Activated CD8-positive, alpha-beta T cell treated with anti-CD3 and anti-CD28 coated beads for 36 hours (primary cell): ENCODE data around the gene RFC2. TPM values are rescaled to one million over a fixed set of nuclear protein-coding genes. Genes with fewer than 3 reads are reported as not detected.

Experiments used
- ATAC-seq: fragments of 200-7000 bp; cut with Tn5 transposase; one replicate; pipeline ENCODE4 v1.10.0; 2021; ENCODE audit warnings: mild to moderate bottlenecking, moderate library complexity
- CTCF ChIA-PET: fragments of 350-600 bp; sonication (Branson Sonifier 250); formaldehyde crosslinking; loops from one replicate; lab custom pipeline; 2021; ENCODE audit warnings: antibody characterized with exemption; lab: Charles Lee
- POLR2A ChIA-PET: fragments of 350-600 bp; sonication (Branson Sonifier 250); formaldehyde crosslinking; loops from one replicate; lab custom pipeline; 2021; ENCODE audit warnings: antibody characterized with exemption; lab: Charles Lee
- DNase-seq: peaks from one replicate; pipeline ENCODE4 v3.0.0-alpha.2; 2020
- H3K27ac Mint-ChIP-seq: one replicate; pipeline ENCODE4 v1.8.0; 2021; ENCODE audit warnings: mild to moderate bottlenecking, mixed read lengths
- H3K27me3 Mint-ChIP-seq: one replicate; pipeline ENCODE4 v1.8.0; 2021; ENCODE audit warnings: mixed read lengths
- H3K36me3 Mint-ChIP-seq: one replicate; pipeline ENCODE4 v1.8.0; 2021; ENCODE audit warnings: low read depth, mixed read lengths
- H3K4me1 Mint-ChIP-seq: one replicate; pipeline ENCODE4 v1.8.0; 2021; ENCODE audit warnings: low read depth, mixed read lengths
- H3K4me3 Mint-ChIP-seq: one replicate; pipeline ENCODE4 v1.8.0; 2021; ENCODE audit warnings: mild to moderate bottlenecking, moderate library complexity, mixed read lengths
- H3K9me3 Mint-ChIP-seq: one replicate; pipeline ENCODE4 v1.8.0; 2021; ENCODE audit warnings: mixed read lengths
- intact Hi-C: fragments of 100-400 bp; cut with micrococcal nuclease; formaldehyde crosslinking; loops from one replicate; pipeline ENCODE4 v1.10.0; 2022
- total RNA-seq, 2 experiments: library from RNA; stranded (reverse); gene quantifications; one replicate each; pipeline ENCODE4 v1.2.3, GENCODE V29; 2021
- TF ChIP-seq, protein P1 (sequence below): fragments of 200-600 bp; IDR thresholded peaks from one replicate; pipeline ENCODE4 v1.8.0; 2022; ENCODE audit warnings: antibody characterized with exemption, mild to moderate bottlenecking

RFC2 gene
- total RNA-seq, 2 experiments from 2014 or later, result 90.7 to 91.8 TPM

- ChIA-PET POLR2A (interaction anchor here (2.2 kb wide), 1 partner anchor 9 kb away, joined by 16 read pairs; no protein-coding TSS in a partner anchor), CTCF (interaction anchor here (0.7 to 1.2 kb wide), 3 partner anchors 9 to 213 kb away, joined by 3 to 4 read pairs (median 4); no protein-coding TSS in a partner anchor)
- Mint-ChIP-seq H3K9me3 (no peaks in the 10 kb centered on the region), H3K4me1 (peaks cover 42% of the 10 kb centered on the region), H3K27me3 (no peaks in the 10 kb centered on the region), H3K36me3 (peaks cover 74% of the 10 kb centered on the region), H3K4me3 (no peak overlapping the region), H3K27ac (no peak overlapping the region)
- ATAC-seq (no peak), DNase-seq (no peak)
- TF ChIP-seq, protein P1, sequence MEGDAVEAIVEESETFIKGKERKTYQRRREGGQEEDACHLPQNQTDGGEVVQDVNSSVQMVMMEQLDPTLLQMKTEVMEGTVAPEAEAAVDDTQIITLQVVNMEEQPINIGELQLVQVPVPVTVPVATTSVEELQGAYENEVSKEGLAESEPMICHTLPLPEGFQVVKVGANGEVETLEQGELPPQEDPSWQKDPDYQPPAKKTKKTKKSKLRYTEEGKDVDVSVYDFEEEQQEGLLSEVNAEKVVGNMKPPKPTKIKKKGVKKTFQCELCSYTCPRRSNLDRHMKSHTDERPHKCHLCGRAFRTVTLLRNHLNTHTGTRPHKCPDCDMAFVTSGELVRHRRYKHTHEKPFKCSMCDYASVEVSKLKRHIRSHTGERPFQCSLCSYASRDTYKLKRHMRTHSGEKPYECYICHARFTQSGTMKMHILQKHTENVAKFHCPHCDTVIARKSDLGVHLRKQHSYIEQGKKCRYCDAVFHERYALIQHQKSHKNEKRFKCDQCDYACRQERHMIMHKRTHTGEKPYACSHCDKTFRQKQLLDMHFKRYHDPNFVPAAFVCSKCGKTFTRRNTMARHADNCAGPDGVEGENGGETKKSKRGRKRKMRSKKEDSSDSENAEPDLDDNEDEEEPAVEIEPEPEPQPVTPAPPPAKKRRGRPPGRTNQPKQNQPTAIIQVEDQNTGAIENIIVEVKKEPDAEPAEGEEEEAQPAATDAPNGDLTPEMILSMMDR, result no peak
- intact Hi-C loops, result no loop called here
Observed at GRCh38 chr7:74187915-74188675, 66.1 kb downstream of the RFC2 start.

GRCh38 chr7:74185636-74186035, 68.6 kb downstream of the RFC2 start:
- DNase-seq, result no peak
- TF ChIP-seq, protein P1, result no peak
- CTCF ChIA-PET, result interaction anchor here (1.6 kb wide), 1 partner anchor 21 kb away, joined by 5 read pairs; no protein-coding TSS in a partner anchor
- peaks cover 61% of the 10 kb centered on the region for H3K4me1 Mint-ChIP-seq
- no peaks in the 10 kb centered on the region for H3K27me3 Mint-ChIP-seq
- POLR2A ChIA-PET, result interaction anchor here (1.4 to 1.9 kb wide), 3 partner anchors 10 to 14 kb away, joined by 3 to 7 read pairs (median 5); partner anchors contain the start of gene EIF4H
- peak overlapping the region; percentile 59 for H3K27ac Mint-ChIP-seq
- H3K36me3 Mint-ChIP-seq, result peaks cover 79% of the 10 kb centered on the region
- no peak for ATAC-seq
- no peaks in the 10 kb centered on the region for H3K9me3 Mint-ChIP-seq
- no peak overlapping the region for H3K4me3 Mint-ChIP-seq
- intact Hi-C loops, result no loop called here

GRCh38 chr7:74185016-74185415, 69.2 kb downstream of the RFC2 start:
- H3K27ac Mint-ChIP-seq, result no peak overlapping the region
- ChIA-PET POLR2A (interaction anchor here (1.2 to 3.4 kb wide), 4 partner anchors 8 to 96 kb away, joined by 3 to 23 read pairs (median 6); partner anchors contain the start of gene EIF4H), CTCF (interaction anchor here (2.2 kb wide), 1 partner anchor 116 kb away, joined by 14 read pairs; no protein-coding TSS in a partner anchor)
- H3K9me3 Mint-ChIP-seq, result no peaks in the 10 kb centered on the region
- H3K27me3 Mint-ChIP-seq, result no peaks in the 10 kb centered on the region
- TF ChIP-seq, protein P1, result no peak
- ATAC-seq (no peak), DNase-seq (no peak)
- intact Hi-C loops, result no loop called here
- H3K4me3 Mint-ChIP-seq, result no peak overlapping the region
- peaks cover 65% of the 10 kb centered on the region for H3K4me1 Mint-ChIP-seq
- H3K36me3 Mint-ChIP-seq, result peaks cover 77% of the 10 kb centered on the region

DNA sequence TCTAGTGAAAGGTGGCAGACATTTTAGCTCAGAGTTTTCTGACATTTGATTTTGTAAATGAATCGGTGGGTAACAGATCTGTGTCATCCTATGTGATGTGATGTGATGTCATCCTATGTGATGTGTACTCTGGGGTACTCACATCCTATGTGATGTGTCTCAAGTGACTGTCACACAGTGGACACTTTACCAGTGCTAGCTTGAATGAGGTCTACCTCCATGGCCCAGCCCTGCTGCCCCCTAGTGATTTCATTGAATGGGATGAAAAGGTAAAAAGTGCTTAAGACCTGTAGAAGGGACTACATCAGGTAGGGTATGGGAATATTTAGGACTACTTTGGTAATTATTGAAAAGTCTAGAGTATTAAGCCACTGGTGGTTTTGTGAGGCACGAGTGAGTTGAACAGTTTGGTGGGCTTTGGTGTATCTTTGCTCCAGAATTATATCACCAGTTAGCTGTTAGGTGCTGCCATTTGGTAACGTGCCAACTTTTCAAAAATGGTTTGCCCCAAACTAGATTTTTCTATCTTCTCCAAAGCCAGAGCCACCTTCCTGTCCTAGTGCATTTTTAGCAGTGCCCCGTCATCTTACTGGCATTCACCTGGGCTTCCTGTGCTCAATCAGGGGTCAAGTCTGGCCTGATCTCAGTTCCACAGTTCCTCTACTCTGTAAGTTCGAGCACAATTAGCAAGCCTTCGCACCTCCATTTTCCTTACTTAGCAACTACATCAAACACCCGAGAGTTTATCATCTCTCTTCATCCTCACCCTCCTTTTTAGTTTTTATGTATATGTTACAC, 70.3 kb downstream of the RFC2 start:
- TF ChIP-seq, protein P1, result peak; percentile 41
- ChIA-PET CTCF (interaction anchor here (0.7 to 2.5 kb wide), 7 partner anchors 9 to 115 kb away, joined by 3 to 14 read pairs (median 4); partner anchors contain the start of gene EIF4H), POLR2A (interaction anchor here (1.0 to 3.4 kb wide), 4 partner anchors 9 to 95 kb away, joined by 3 to 23 read pairs (median 8); no protein-coding TSS in a partner anchor)
- peak overlapping the region; percentile 36 for H3K27ac Mint-ChIP-seq
- ATAC-seq, result peak; percentile 90
- DNase-seq, result peak; percentile 56
- H3K4me1 Mint-ChIP-seq, result peaks cover 70% of the 10 kb centered on the region
- peaks cover 74% of the 10 kb centered on the region for H3K36me3 Mint-ChIP-seq
- H3K4me3 Mint-ChIP-seq, result no peak overlapping the region
- H3K27me3 Mint-ChIP-seq, result no peaks in the 10 kb centered on the region
- H3K9me3 Mint-ChIP-seq, result no peaks in the 10 kb centered on the region
- intact Hi-C loops, result loop anchor here (5.0 kb wide), 1 partner anchor 117 kb away; no protein-coding TSS in a partner anchor
